Immature natural killer cell (primary cell): Measurements from ENCODE around the gene RAP1GAP2. TPM values are rescaled to one million over a fixed set of nuclear protein-coding genes. Genes with fewer than 3 reads are reported as not detected.
"Not testable (repeated sequence)": the region's sequence is repeated elsewhere in the genome, so short reads cannot be mapped to it uniquely, and the experiment has no call there.

ENCODE experiments used
- DNase-seq, 3 donors: peaks; one replicate each; pipeline ENCODE4 v3.0.0; 2022; ENCODE audit warnings: mixed read lengths in 1 of 3
- H3K27ac Mint-ChIP-seq, 6 donors: one replicate each; pipeline ENCODE4 v1.8.0; 2020; ENCODE audit warnings: mixed read lengths in 6 of 6, mild to moderate bottlenecking in 5 of 6, inconsistent platforms in 4 of 6, moderate library complexity in 3 of 6
- H3K27me3 Mint-ChIP-seq, 3 donors: one replicate each; pipeline ENCODE4 v1.8.0; 2020 to 2021; ENCODE audit warnings: low read depth in 3 of 3, mild to moderate bottlenecking in 3 of 3, mixed read lengths in 3 of 3, moderate library complexity in 3 of 3, inconsistent platforms in 1 of 3
- H3K36me3 Mint-ChIP-seq, 3 donors: one replicate each; pipeline ENCODE4 v1.8.0; 2020; ENCODE audit warnings: mixed read lengths in 3 of 3, inconsistent platforms in 2 of 3, mild to moderate bottlenecking in 2 of 3
- H3K4me1 Mint-ChIP-seq, 2 donors: one replicate each; pipeline ENCODE4 v1.8.0; 2020; ENCODE audit warnings: inconsistent platforms in 2 of 2, mild to moderate bottlenecking in 2 of 2, mixed read lengths in 2 of 2, moderate library complexity in 1 of 2
- H3K4me3 Mint-ChIP-seq, 5 donors: one replicate each; pipeline ENCODE4 v1.8.0; 2020; ENCODE audit warnings: mild to moderate bottlenecking in 5 of 5, mixed read lengths in 5 of 5, inconsistent platforms in 3 of 5, moderate library complexity in 3 of 5
- H3K9me3 Mint-ChIP-seq, 6 donors: one replicate each; pipeline ENCODE4 v1.8.0; 2020; ENCODE audit warnings: mild to moderate bottlenecking in 6 of 6, mixed read lengths in 6 of 6, inconsistent platforms in 4 of 6, moderate library complexity in 3 of 6
- polyA plus RNA-seq, 3 donors: library from polyadenylated mRNA; unstranded; fragments of 300-500 nt; fragmentation: Illumina TruSeq; gene quantifications; one replicate each; pipeline ENCODE4 v1.2.3, GENCODE V29; 2021

The RAP1GAP2 gene
- polyA plus RNA-seq, 3 donors from 2014 or later, result 2.5 to 28.9 (median 6.4) TPM

DNA sequence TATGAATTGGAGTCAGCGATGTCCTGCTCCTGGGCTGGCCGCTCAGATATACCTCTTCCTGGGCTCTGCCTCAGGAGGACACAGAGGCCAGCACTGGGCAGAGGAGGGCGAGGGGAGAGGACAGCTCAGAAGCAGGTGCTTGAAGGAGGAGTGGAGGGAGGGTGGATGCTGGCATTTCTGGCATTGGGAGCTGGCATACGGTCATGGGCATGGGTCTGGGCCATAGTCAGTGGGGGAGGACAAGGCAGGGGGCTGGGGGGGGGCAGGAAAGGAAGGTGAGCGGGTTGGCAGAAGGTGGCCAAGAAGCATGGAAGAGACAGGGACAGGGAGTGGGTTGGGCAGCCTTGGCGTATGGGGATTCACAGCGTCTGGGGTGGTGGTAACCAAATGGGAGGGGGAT lies 16.7 kb upstream of the RAP1GAP2 start:
- Mint-ChIP-seq H3K36me3 (no peaks in the 10 kb centered on the region), H3K9me3 (peaks cover 0 to 2% (median 0%) of the 10 kb centered on the region in 6 donors), H3K4me3 (peak overlapping the region in 1 of 5 donors; percentile 33), H3K27me3 (peaks cover 7 to 25% (median 12%) of the 10 kb centered on the region in 3 donors), H3K27ac (no peak overlapping the region), H3K4me1 (peaks cover 0 to 17% of the 10 kb centered on the region in 2 donors)
- no peak for DNase-seq

DNA sequence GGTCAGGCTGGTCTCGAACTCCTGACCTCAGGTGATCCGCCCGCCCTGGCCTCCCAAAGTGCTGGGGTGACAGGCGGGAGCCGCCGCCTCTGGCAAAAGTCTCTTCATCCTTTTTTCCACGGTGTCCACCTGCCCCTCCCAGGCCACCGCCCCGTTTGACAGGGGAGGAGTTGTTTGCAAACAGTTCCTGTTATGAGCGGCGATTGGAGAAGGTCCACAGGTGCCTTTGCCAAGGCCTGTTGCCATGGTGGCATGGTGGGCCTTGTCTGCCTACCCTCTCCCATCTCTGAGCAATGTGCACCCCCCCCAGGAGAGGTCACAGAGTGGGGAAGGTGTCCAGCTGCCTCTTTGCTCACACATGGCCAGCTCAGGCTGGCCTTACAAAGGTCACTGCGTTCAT lies 16.0 kb upstream of the RAP1GAP2 start:
- Mint-ChIP-seq H3K27ac (no peak overlapping the region), H3K36me3 (no peaks in the 10 kb centered on the region), H3K4me3 (no peak overlapping the region), H3K27me3 (peaks cover 7 to 21% (median 12%) of the 10 kb centered on the region in 3 donors), H3K9me3 (no peaks in the 10 kb centered on the region), H3K4me1 (peaks cover under 1 to 17% of the 10 kb centered on the region in 2 donors)
- DNase-seq, result no peak

DNA sequence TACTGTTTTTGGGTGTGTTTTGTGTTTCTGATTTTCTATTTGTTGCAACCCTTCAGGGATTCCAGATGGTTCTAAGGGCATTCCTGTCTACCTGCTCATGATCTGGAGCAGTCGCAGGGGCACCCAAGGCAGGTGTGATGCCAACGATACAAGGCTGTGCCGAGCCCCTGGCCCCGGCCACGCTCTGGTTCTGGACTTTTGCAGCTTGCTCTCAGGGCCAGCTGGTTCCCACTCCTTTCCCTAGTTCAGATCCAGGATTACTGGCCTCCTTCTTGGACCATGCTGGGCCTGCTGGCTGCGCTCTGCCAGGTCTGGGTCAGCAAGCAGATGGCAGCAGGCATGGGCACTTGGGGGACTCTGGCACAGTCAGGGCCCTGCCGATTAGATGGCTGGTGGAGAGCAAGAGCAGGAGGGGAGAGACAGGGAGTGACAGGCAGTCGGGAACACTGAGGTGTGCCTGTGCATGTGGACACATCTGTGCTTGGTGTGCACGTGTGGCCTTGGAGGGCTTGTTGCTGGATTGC lies 15.2 kb upstream of the RAP1GAP2 start:
- Mint-ChIP-seq H3K27ac (no peak overlapping the region), H3K4me3 (no peak overlapping the region), H3K36me3 (no peaks in the 10 kb centered on the region), H3K27me3 (peaks cover 5 to 15% (median 7%) of the 10 kb centered on the region in 3 donors), H3K4me1 (peaks cover 7 to 16% of the 10 kb centered on the region in 2 donors), H3K9me3 (no peaks in the 10 kb centered on the region)
- DNase-seq, result no peak

DNA sequence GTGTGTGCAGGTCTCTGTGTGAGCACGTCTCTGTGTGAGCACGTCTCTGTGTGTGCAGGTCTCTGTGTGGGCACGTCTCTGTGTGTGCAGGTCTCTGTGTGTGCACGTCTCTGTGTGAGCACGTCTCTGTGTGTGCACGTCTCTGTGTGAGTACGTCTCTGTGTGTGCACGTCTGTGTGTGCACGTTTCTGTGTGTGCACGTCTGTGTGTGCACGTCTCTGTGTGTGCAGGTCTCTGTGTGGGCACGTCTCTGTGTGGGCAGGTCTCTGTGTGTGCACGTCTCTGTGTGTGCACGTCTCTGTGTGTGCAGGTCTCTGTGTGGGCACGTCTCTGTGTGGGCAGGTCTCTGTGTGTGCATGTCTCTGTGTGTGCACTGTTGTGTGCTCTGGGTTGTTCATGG lies 14.6 kb upstream of the RAP1GAP2 start:
- H3K4me3 Mint-ChIP-seq, DNase-seq, H3K36me3 Mint-ChIP-seq, H3K27ac Mint-ChIP-seq, H3K9me3 Mint-ChIP-seq: not testable (repeated sequence)
- Mint-ChIP-seq H3K27me3 (peaks cover 5 to 13% (median 7%) of the 10 kb centered on the region in 3 donors), H3K4me1 (peaks cover 12 to 19% of the 10 kb centered on the region in 2 donors)

DNA sequence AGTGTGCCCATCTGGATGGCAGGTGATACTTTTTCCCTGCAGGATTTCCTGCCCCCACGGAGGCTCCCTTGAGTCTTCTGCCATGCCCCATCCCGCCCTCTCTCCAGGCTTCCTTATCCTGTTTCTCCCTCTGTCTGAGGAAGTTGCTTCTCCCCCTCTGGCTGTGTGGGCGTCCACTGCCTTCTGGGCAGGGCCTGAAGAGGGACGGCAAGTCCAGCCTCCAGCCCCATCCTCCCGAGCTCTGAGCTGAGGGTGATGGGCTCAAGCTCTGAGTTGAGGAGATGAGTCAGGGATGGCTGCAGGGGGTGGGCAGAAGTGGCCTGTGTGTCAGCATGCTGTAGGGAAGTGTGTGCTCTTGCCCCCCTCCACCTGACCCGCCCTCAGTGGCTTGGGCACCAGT lies 14.2 kb upstream of the RAP1GAP2 start:
- Mint-ChIP-seq H3K4me1 (peaks cover 12 to 19% of the 10 kb centered on the region in 2 donors), H3K36me3 (no peaks in the 10 kb centered on the region), H3K9me3 (no peaks in the 10 kb centered on the region), H3K27me3 (peaks cover 4 to 10% (median 7%) of the 10 kb centered on the region in 3 donors), H3K4me3 (no peak overlapping the region), H3K27ac (no peak overlapping the region)
- DNase-seq, result no peak

DNA sequence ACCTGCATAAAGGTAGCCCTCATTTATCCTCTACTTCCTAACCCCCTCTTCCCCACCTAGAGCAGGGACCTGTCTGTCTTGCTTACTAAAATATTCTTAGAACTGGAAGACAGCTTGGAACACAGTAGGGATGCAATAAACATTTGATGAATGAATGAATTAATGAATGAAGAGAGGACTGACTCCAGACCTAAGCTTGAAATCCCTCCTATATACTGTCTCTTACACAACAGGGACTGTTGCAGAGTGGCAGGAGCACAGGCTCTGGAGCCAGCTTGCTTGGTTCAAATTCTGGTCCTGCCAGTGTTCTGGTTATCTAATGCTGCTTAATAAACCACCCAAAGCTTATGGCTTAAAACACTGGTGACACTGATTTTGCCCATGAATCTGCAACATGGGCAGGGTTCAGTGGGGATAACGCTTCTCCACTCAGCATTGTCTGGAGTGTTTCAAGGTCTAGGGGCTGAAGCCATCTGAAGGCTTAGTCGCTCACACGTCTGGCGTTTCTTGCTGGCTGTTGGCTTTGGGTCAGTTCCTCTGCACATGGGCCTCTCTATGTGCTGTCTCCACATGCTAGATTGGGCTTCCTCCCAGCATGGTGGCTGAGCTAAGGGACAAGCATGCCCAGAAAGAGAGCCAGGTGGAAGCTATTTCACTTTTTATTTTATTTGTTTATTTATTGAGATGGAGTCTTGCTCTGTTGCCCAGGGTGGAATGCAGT lies 12.8 kb upstream of the RAP1GAP2 start:
- DNase-seq, result no peak
- H3K4me3 Mint-ChIP-seq, result no peak overlapping the region

DNA sequence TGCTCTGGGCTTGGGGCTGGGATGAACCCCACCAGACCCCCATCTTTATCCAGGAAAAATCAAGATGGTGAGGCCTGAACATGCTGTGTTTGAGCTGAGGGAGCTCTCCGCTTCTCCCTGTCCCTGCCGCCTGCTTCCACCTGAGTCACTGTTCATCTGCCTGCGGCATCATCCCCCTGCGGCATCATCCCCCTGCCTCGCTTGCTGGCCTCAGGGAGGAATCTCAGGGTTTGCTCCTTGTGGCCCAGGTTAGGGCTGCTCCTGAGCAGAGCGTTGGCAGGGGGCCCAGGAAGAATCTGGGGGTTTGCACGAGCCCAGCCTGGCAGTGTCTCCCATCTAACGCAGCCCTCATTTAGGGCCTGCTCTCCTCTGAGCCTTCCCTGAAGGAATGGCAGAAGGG lies 11.4 kb upstream of the RAP1GAP2 start:
- H3K9me3 Mint-ChIP-seq, result no peaks in the 10 kb centered on the region
- peaks cover 21 to 31% of the 10 kb centered on the region in 2 donors for H3K4me1 Mint-ChIP-seq
- DNase-seq, result no peak
- H3K27ac Mint-ChIP-seq, result no peak overlapping the region
- no peaks in the 10 kb centered on the region for H3K36me3 Mint-ChIP-seq
- H3K4me3 Mint-ChIP-seq, result no peak overlapping the region
- peaks cover 2 to 5% (median 2%) of the 10 kb centered on the region in 3 donors for H3K27me3 Mint-ChIP-seq

More for the DNA sequence above, 12.8 kb upstream of the RAP1GAP2 start:
- H3K27ac Mint-ChIP-seq, result peak overlapping the region in 1 of 6 donors; percentile 6
- no peaks in the 10 kb centered on the region for H3K36me3 Mint-ChIP-seq
- H3K4me1 Mint-ChIP-seq, result peaks cover 23 to 24% of the 10 kb centered on the region in 2 donors
- peaks cover 0 to 7% (median 2%) of the 10 kb centered on the region in 3 donors for H3K27me3 Mint-ChIP-seq
- no peaks in the 10 kb centered on the region for H3K9me3 Mint-ChIP-seq

DNA sequence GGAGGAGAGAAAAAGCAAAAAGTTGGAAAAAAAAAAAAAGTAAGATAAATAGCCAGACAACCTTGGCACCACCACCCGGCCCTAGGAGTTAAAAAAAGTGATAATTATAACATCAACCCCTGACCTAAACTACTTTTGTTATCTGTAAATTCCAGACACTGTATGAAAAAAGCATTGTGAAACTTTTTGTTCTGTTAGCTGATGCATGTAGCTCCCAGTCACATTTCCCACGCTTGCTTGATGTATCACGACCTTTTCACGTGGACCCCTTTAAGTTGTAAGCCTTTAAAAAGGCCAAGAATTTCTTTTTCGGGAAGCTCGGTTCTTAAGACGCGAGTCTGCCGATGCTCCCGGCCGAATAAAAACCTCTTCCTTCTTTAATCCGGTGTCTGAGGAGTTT lies 10.9 kb upstream of the RAP1GAP2 start:
- H3K27ac Mint-ChIP-seq, H3K27me3 Mint-ChIP-seq, H3K4me3 Mint-ChIP-seq: not testable (repeated sequence)

DNA sequence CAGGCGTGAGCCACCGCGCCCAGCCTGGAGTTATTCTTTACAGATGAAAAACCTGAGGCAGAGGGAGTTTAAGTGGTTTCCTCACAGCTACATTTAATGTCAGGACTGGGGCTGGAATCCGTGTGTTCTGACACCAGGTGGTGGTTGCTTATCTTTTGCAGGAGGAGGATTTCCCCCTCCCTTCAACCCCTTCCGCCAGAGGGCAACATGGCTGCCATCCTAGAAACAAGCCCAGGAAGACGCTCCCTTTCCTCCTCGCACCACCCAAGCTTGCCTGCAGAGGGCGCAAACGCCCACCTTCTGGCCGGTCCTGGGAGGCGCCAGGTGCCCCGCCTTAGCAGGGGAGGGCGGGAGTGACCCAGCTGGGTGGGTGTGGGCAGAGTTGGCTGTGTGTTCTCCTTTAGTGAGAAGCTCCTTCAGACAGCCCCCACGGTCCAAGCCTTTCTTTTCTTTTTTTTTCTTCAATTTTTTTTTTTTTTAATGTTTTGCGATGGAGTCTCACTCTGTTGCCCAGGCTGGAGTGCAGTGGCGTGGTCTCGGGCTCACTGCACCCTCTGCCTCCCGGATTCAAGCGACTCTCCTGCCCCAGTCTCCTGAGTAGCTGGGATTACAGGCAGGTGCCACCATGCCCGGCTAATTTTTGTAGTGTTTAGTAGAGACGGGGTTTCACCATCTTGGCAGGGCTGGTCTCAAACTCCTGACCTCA lies 9.9 kb upstream of the RAP1GAP2 start:
- H3K9me3 Mint-ChIP-seq, result no peaks in the 10 kb centered on the region
- H3K36me3 Mint-ChIP-seq, result no peaks in the 10 kb centered on the region
- peak; percentile 93 to 95 (median 94) for DNase-seq
- peak overlapping the region in 3 of 5 donors; percentile 26 to 27 (median 27) for H3K4me3 Mint-ChIP-seq
- H3K4me1 Mint-ChIP-seq, result peaks cover 31 to 45% of the 10 kb centered on the region in 2 donors
- H3K27ac Mint-ChIP-seq, result peak overlapping the region in 2 of 6 donors; percentile 12 to 22
- peaks cover 0 to 4% (median 2%) of the 10 kb centered on the region in 3 donors for H3K27me3 Mint-ChIP-seq

More for the DNA sequence above, 10.9 kb upstream of the RAP1GAP2 start:
- H3K4me1 Mint-ChIP-seq, result peaks cover 23 to 36% of the 10 kb centered on the region in 2 donors
- not testable (repeated sequence) for H3K36me3 Mint-ChIP-seq, H3K9me3 Mint-ChIP-seq, DNase-seq

DNA sequence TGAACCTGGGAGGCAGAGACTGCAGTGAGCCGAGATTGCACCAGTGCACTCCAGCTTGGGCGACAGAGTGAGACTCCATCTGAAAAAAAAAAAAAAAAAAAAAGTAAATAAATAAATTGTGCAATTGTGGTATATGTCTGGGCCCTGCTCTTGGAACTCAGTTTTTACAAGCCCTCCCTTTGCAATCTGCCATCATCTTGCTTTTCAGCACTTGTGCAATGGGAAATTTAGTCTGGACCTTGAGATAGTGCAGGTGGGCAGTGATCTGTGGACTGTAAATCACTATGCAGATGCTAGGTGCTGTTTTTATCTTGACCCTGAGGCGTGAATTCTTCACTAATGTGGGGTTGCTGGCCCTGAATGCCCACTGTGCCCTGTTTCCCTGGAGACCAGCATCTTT lies 6.5 kb upstream of the RAP1GAP2 start:
- DNase-seq, result no peak
- Mint-ChIP-seq H3K9me3 (no peaks in the 10 kb centered on the region), H3K27ac (peak overlapping the region in 1 of 6 donors; percentile 59), H3K4me3 (no peak overlapping the region), H3K36me3 (no peaks in the 10 kb centered on the region), H3K4me1 (peaks cover 65 to 79% of the 10 kb centered on the region in 2 donors), H3K27me3 (peaks cover 20% of the 10 kb centered on the region in 3 donors)

DNA sequence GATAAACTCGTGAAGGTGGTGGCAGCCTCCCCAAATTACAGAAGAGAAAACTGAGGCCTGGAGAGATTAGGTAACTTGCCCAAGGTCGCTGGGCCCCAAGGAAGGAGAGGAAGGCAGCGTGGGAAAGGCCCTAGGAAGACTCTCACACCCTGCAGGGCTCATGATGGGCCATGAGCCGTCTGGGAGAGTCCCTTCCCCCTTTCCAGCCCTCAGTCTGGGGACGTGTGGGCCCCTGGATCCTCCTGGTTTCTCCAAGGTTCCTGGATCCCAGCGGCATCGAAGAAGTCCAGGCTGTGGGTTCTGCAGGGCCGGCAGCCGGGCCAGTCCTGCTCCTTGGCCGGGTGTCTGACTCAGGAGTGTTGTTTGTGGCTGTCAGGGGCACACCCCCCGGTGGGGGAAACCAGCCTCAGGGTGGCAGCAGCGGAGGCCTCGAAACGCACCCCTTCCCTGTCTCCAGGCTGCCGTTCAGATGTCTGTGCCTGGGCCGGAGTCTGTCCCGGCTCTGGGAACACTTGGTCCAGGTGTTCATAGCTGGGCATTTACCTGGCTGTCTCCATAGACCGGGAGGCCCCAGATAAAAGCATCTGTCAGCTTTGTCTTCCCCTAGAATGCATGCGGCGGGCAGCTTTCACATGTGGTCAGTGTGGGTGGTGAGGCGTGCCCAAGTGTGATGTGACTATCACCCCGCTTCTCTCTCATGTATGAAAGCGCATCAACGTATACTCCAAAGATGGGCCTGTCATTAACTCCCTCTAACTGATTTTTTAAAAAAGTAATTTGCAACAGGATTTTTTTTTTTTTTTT lies 3.7 kb upstream of the RAP1GAP2 start:
- Mint-ChIP-seq H3K4me1 (peaks cover 77 to 90% of the 10 kb centered on the region in 2 donors), H3K4me3 (peak overlapping the region; percentile 98 to 100 (median 99)), H3K27me3 (peaks cover 27 to 29% (median 29%) of the 10 kb centered on the region in 3 donors), H3K27ac (peak overlapping the region; percentile 86 to 97 (median 92)), H3K9me3 (no peaks in the 10 kb centered on the region), H3K36me3 (peaks cover 5 to 8% (median 7%) of the 10 kb centered on the region in 3 donors)
- peak; percentile 94 to 97 (median 94) for DNase-seq

DNA sequence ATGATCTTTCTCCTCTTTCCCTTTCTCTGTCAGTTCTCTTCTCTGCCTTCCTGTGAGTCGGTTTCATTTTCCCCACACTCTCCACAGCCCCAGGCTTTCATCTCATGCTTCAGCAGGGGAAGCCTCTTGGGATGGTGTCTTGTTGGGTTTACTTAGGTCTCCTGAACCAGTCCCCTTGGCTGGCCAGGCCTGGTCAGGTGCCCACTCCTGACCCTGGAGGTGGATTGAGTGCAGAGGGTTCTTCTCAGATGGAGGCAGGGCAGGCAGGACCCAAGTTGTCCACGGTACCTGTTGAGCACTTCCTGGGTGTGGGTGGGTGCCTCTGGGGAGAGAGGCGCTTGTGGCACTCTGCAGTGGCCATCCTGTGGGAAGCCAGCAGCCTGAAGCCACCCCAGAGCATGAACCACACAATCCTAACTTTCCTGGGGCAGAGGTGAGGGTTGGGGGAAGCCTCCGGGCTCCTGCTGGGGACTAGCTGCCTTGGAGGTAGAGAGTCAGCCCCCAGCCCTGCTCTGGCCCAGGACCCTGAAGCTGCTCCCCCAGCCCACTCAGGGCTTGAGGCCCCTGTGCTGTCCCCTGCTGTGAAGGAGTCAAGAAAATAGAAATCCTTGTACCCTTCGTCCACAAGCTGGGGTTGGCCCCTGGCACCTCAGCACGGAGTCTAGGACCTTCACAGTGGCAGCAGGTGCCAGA lies 2.0 kb upstream of the RAP1GAP2 start:
- Mint-ChIP-seq H3K4me3 (peak overlapping the region; percentile 98 to 100 (median 99)), H3K27me3 (peaks cover 27 to 34% (median 29%) of the 10 kb centered on the region in 3 donors)
- DNase-seq, result peak in 1 of 3 donors; percentile 24

More for the DNA sequence above, 2.0 kb upstream of the RAP1GAP2 start:
- Mint-ChIP-seq H3K4me1 (peaks cover 87 to 93% of the 10 kb centered on the region in 2 donors), H3K27ac (peak overlapping the region; percentile 86 to 97 (median 92)), H3K9me3 (no peaks in the 10 kb centered on the region), H3K36me3 (peaks cover 9 to 12% (median 11%) of the 10 kb centered on the region in 3 donors)
